Measurements from ENCODE around the gene EGFR.
A peak's percentile ranks its signal among the peaks of the same experiment; 100 is the strongest.

Gene EGFR

GRCh38 chr7:55071411-55072175, 52.8 kb downstream of the EGFR start:
- H2AFZ ChIP-seq (ENCODE audit: low read length) = no peak overlapping the region
- peaks cover 9% of the 10 kb centered on the region; the same call in 1 of the 2 replicates for H3K27me3 ChIP-seq (replicated peaks; ENCODE audit: insufficient read depth, low read length)
- peaks cover 5% of the 10 kb centered on the region for H3K4me1 ChIP-seq (ENCODE audit: low read length)
- no peak overlapping the region for H3K27ac ChIP-seq (ENCODE audit: low read length)
- no peaks in the 10 kb centered on the region for H3K9me2 ChIP-seq (replicated peaks; ENCODE audit: insufficient read depth, low read length)
- no peaks in the 10 kb centered on the region for H3K79me2 ChIP-seq (ENCODE audit: low read length)
- H3K9me3 ChIP-seq (replicated peaks; ENCODE audit: insufficient read depth, low read length) = no peaks in the 10 kb centered on the region
- H3K4me3 ChIP-seq (ENCODE audit: low read length) = no peak overlapping the region
- no peak overlapping the region for H3K4me2 ChIP-seq (ENCODE audit: low read depth, low read length)
- TF ChIP-seq EZH2 (optimal IDR thresholded peaks at IDR 0.05; ENCODE audit: low read depth, low read length) (no peak), EZH2phosphoT487 (IDR thresholded peaks at IDR 0.05; ENCODE audit: low read length) (no peak), CTCF (IDR thresholded peaks at IDR 0.05; ENCODE audit: low read length) (no peak)
- H3F3A ChIP-seq (ENCODE audit: insufficient read depth, low read length) = peaks cover 12% of the 10 kb centered on the region; the same call in 1 of the 2 replicates
- H3K36me3 ChIP-seq (replicated peaks; ENCODE audit: insufficient read depth, low read length) = no peaks in the 10 kb centered on the region
- H4K20me1 ChIP-seq (ENCODE audit: insufficient read depth, low read length) = no peaks in the 10 kb centered on the region
- no peak overlapping the region for H3K9ac ChIP-seq (ENCODE audit: low read length)
- no peak for DNase-seq

GRCh38 chr7:55072251-55072650, 53.4 kb downstream of the EGFR start:
- Histone ChIP-seq H3K4me1 (ENCODE audit: low read length) (peaks cover 5% of the 10 kb centered on the region), H2AFZ (ENCODE audit: low read length) (no peak overlapping the region), H3K27me3 (replicated peaks; ENCODE audit: insufficient read depth, low read length) (peaks cover 12% of the 10 kb centered on the region; the same call in 1 of the 2 replicates), H3K36me3 (replicated peaks; ENCODE audit: insufficient read depth, low read length) (no peaks in the 10 kb centered on the region), H3F3A (ENCODE audit: insufficient read depth, low read length) (peaks cover 12% of the 10 kb centered on the region; the same call in 1 of the 2 replicates), H4K20me1 (ENCODE audit: insufficient read depth, low read length) (no peaks in the 10 kb centered on the region), H3K79me2 (ENCODE audit: low read length) (no peaks in the 10 kb centered on the region), H3K27ac (ENCODE audit: low read length) (no peak overlapping the region), H3K9me3 (replicated peaks; ENCODE audit: insufficient read depth, low read length) (no peaks in the 10 kb centered on the region), H3K4me2 (ENCODE audit: low read depth, low read length) (no peak overlapping the region), H3K9ac (ENCODE audit: low read length) (no peak overlapping the region), H3K4me3 (ENCODE audit: low read length) (no peak overlapping the region), H3K9me2 (replicated peaks; ENCODE audit: insufficient read depth, low read length) (no peaks in the 10 kb centered on the region)
- no peak for DNase-seq
- TF ChIP-seq EZH2 (optimal IDR thresholded peaks at IDR 0.05; ENCODE audit: low read depth, low read length) = no peak
- TF ChIP-seq CTCF (IDR thresholded peaks at IDR 0.05; ENCODE audit: low read length) = no peak
- no peak for TF ChIP-seq EZH2phosphoT487 (IDR thresholded peaks at IDR 0.05; ENCODE audit: low read length)

DNA sequence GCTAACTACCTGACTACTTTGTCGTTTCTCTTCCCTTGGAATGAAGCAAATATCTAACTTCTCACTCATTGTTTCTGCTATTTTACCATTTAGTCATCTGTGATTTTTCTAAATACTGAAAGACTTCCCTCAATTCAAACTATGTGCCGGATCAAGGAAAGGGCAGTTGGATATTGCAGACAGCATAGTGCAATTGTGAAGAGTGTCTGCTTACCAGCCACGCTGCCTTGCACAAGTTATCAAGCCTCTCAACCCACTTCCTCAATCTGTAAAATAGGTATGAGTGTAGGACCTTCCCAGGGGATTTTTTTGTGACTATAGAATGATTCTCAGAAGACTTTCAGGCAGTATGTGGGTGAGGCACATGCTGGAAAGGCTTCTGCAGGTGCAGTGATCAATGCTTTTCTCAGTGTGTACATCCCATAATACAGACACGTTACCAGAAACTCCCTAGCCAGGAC, 54.3 kb downstream of the EGFR start:
- H3K36me3 ChIP-seq (replicated peaks; ENCODE audit: insufficient read depth, low read length) = no peaks in the 10 kb centered on the region
- H3K9me2 ChIP-seq (replicated peaks; ENCODE audit: insufficient read depth, low read length) = no peaks in the 10 kb centered on the region
- H3K27me3 ChIP-seq (replicated peaks; ENCODE audit: insufficient read depth, low read length) = peaks cover 14% of the 10 kb centered on the region; the same call in 1 of the 2 replicates
- H3K9me3 ChIP-seq (replicated peaks; ENCODE audit: insufficient read depth, low read length) = no peaks in the 10 kb centered on the region
- peaks cover 12% of the 10 kb centered on the region; the same call in 1 of the 2 replicates for H3F3A ChIP-seq (ENCODE audit: insufficient read depth, low read length)
- DNase-seq = no peak
- no peak overlapping the region for H3K27ac ChIP-seq (ENCODE audit: low read length)
- TF ChIP-seq EZH2phosphoT487 (IDR thresholded peaks at IDR 0.05; ENCODE audit: low read length) = no peak
- TF ChIP-seq CTCF (IDR thresholded peaks at IDR 0.05; ENCODE audit: low read length) = no peak
- TF ChIP-seq EZH2 (optimal IDR thresholded peaks at IDR 0.05; ENCODE audit: low read depth, low read length) = no peak
- H3K4me3 ChIP-seq (ENCODE audit: low read length) = no peak overlapping the region
- 0 out of 2 replicates have a peak overlapping the region, but pooled peaks have one; percentile 68 for H3K4me2 ChIP-seq (ENCODE audit: low read depth, low read length)
- peaks cover 5% of the 10 kb centered on the region for H3K4me1 ChIP-seq (ENCODE audit: low read length)
- no peak overlapping the region for H2AFZ ChIP-seq (ENCODE audit: low read length)
- no peaks in the 10 kb centered on the region for H3K79me2 ChIP-seq (ENCODE audit: low read length)
- H3K9ac ChIP-seq (ENCODE audit: low read length) = no peak overlapping the region
- no peaks in the 10 kb centered on the region for H4K20me1 ChIP-seq (ENCODE audit: insufficient read depth, low read length)
